Measurements from ENCODE around the gene ERF.

Gene ERF

DNA sequence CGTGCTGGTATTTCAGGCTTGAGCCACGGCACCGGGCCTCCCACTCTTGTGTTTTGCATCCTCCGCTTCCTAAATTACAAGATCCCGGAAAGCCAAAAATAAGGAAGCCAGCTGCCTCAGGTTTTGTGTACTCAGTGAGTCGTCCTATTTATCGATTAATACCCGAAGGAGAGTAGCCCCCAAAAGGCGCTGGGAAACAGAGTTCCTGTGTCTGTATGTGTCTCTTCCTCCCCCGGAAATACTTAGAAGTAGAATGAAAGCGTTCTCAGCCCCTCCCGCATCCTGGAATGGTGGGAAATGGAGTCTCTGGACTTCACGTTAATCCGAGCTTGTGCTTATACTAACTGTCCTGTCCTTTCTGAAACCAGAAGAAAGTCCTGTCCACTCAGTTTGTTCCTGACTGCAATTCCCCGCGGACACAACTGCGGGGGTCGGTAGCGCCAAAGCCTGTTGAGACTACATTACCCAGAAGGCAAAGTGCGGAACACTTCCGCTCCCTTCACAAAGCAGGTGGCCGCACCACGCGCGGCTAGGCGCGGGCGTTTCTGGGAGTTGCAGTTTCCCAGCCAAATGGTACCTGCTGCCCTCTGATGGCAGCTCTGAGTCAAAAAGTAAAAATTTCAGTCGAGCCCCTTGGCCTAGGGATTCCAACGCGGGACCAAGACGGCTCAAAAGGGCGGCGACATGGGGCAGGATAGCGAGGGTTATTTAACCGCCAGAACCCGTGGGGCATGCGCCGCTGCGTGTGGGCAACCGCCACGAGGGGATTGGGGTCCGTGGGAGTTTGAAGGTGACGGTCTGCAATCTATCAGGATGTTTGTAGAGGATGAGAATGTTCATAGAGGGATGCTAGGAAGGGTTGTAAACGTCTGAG is 10.3 kb downstream of the ERF start:
- H3K4me3 ChIP-seq (ENCODE audit: low read depth, low read length) = peak overlapping the region; percentile 60
- DNase-seq (ENCODE audit: low read depth) = peak; percentile 95
- TF ChIP-seq CTCF (conservative IDR thresholded peaks at IDR 0.05; ENCODE audit: low read depth, low read length) = peak; percentile 75

DNA sequence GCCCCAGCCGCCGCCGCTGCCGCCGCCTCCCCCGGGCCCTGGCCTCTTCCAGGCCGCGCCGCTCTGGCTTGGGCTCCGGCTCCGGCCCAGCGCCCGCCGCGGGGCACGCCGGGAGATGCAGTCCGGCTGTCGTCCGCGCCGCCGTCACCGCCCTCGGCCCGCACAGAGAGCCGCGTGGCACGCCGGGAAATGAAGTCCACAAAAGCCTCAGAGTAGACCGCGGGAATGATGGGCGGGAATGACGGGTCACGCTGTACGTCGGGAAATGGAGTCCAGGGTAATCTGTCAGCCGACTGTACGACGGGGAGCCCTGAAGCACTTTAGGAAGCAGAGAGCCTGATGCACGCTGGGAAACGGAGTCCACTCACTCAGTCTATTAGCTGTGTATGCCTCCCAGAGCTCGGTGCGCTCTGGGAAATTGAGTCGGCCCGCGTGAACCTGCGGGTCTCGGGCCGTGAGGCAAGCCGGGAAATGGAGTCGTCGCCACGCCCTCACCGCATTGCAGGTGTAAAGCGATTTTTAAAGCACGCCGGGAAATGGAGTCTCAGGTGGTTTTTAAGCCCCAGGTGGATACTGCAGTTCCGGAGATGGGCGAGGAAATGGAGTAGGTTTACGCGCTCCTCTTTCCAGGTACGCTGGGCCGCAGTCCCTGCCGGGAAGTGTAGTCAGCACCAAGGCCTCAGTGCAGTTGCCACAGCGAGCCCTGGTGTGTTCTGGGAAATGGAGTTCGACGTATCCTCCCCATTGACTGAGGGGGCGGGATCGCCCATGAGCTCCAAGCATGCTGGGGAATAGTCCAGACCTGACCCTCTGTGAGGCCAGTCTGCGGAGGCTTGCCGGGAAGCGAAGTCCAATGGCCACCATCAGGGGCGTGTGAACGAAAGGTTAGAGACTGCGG is 12.2 kb downstream of the ERF start, which contains the start of gene GSK3A:
Gene GSK3A (minus strand): TSS at position 91 of the 898 bp plus-strand sequence. CDS start 137 bp downstream, outside the sequence.
- no peak for TF ChIP-seq CTCF (conservative IDR thresholded peaks at IDR 0.05; ENCODE audit: low read depth, low read length)
- peak; percentile 100 for DNase-seq (ENCODE audit: low read depth)
- H3K4me3 ChIP-seq (ENCODE audit: low read depth, low read length) = peak within 1 kb of the TSS; percentile 60

DNA sequence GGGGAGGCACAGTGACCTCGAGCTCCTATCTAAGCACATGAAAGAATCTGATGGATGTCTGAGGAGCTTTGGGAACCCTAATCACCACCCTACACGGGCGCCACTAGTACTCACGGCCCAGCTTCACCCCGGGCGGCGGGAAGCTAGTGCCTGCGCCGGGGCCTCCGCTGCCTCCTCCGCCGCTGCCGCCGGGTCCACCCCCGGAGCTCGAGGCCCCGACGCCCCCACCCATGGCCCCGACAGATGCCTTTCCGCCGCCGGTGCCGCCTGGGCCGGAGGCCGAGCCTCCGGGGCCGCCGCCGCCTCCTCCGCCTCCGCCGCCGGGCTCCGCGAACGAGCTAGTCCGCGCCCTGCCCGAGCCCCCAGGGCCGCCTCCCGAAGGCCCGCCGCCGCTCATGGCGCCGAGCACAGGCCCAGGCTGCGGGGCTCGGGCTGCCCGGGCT is 12.8 kb downstream of the ERF start:
- no peak for TF ChIP-seq CTCF (conservative IDR thresholded peaks at IDR 0.05; ENCODE audit: low read depth, low read length)
- H3K4me3 ChIP-seq (ENCODE audit: low read depth, low read length) = peak overlapping the region; percentile 60
- peak; percentile 14 for DNase-seq (ENCODE audit: low read depth)

GRCh38 chr19:42241279-42241678 is 13.6 kb downstream of the ERF start:
- no peak for DNase-seq (ENCODE audit: low read depth)
- peak overlapping the region; percentile 60 for H3K4me3 ChIP-seq (ENCODE audit: low read depth, low read length)
- TF ChIP-seq CTCF (conservative IDR thresholded peaks at IDR 0.05; ENCODE audit: low read depth, low read length) = no peak

- DNase-seq (ENCODE audit: low read depth) = no peak
- no peak overlapping the region for H3K4me3 ChIP-seq (ENCODE audit: low read depth, low read length)
- TF ChIP-seq CTCF (conservative IDR thresholded peaks at IDR 0.05; ENCODE audit: low read depth, low read length) = no peak
Measured at GRCh38 chr19:42239544-42240220, 15.2 kb downstream of the ERF start.

GRCh38 chr19:42235181-42235580 is 19.7 kb downstream of the ERF start:
- no peak for TF ChIP-seq CTCF (conservative IDR thresholded peaks at IDR 0.05; ENCODE audit: low read depth, low read length)
- DNase-seq (ENCODE audit: low read depth) = no peak
- no peak overlapping the region for H3K4me3 ChIP-seq (ENCODE audit: low read depth, low read length)
